K562 (cell line): ENCODE data around the gene MAGEL2. TPM values are rescaled to one million over a fixed set of nuclear protein-coding genes. Genes with fewer than 3 reads are reported as not detected.

Experiments
- ATAC-seq: fragments of 200-7000 bp; cut with Tn5 transposase; 3 replicates; pipeline ENCODE4 v1.9.1; 2020; ENCODE audit warnings: moderate library complexity
- BruUV-seq: library from RNA; stranded (reverse); fragments of 400-500 nt; replicated peaks from 2 replicates; lab custom pipeline; 2021; lab: Mats Ljungman, UMichigan
- CTCF ChIA-PET: fragments of 300-600 bp; formaldehyde crosslinking; extraction: SDS; loops from one replicate; lab custom pipeline; 2021; ENCODE audit warnings: low intra/inter-chr PET ratio; lab: Yijun Ruan, JAX
- POLR2A ChIA-PET: fragments of 300-600, 350-650 bp; sonication (Branson Sonifier 250); formaldehyde crosslinking; extraction: SDS; loops from one replicate; lab custom pipeline; 2021; ENCODE audit warnings: antibody characterized with exemption, inconsistent platforms; lab: Yijun Ruan, JAX
- DNase-seq, 4 experiments: peaks; one replicate each; pipeline versions ENCODE4 v3.0.0 to v3.0.0-alpha.2; 2011 to 2018; ENCODE audit warnings: low spot score in 3 of 4, mixed read lengths in 3 of 4; ENCODE audit errors: extremely low read depth in 1 of 4
- FAIRE-seq: peaks from 2 replicates; lab custom pipeline; 2011; peaks lifted over from hg19 to GRCh38; lab: Jason Lieb, UNC
- H2AFZ ChIP-seq: 2 replicates; pipeline ENCODE4 v1.6.0; 2011; ENCODE audit warnings: low read depth, low read length, control low read depth, inconsistent platforms
- H3K27ac ChIP-seq: fragments of 200-600 bp; 3 replicates; pipeline ENCODE4 v1.8.0; 2011; ENCODE audit warnings: low read depth, mild to moderate bottlenecking, control low read depth, inconsistent platforms, low read length, moderate library complexity, mixed read lengths; ENCODE audit errors: extremely low read depth
- H3K27me3 ChIP-seq, 2 experiments: fragments of 300-600 bp in 1 of 2; 2 replicates in 1 of 2; 3 replicates in 1 of 2; pipeline versions ENCODE4 v1.6.0 to v1.8.0; 2011; ENCODE audit warnings: inconsistent platforms in 2 of 2, low read length in 2 of 2, mild to moderate bottlenecking in 1 of 2, mixed read lengths in 1 of 2, moderate library complexity in 1 of 2; ENCODE audit not compliant: control insufficient read depth in 2 of 2, insufficient read depth in 2 of 2
- H3K36me3 ChIP-seq: fragments of 300-600 bp; 3 replicates; pipeline ENCODE4 v1.8.0; 2011; ENCODE audit warnings: mild to moderate bottlenecking, low read length, inconsistent platforms; ENCODE audit not compliant: control insufficient read depth, insufficient read depth
- H3K4me1 ChIP-seq, 2 experiments: fragments of 200-600 bp in 1 of 2; replicated peaks in 1 of 2; 2 replicates in 1 of 2; 3 replicates in 1 of 2; pipeline versions ENCODE4 v1.5.1 to v1.8.0; 2011; ENCODE audit warnings: inconsistent platforms in 2 of 2, low read length in 2 of 2, mild to moderate bottlenecking in 1 of 2, mixed read lengths in 1 of 2, moderate library complexity in 1 of 2; ENCODE audit not compliant: control insufficient read depth in 2 of 2, insufficient read depth in 2 of 2
- H3K4me2 ChIP-seq: 2 replicates; pipeline ENCODE4 v1.6.1; 2011; ENCODE audit warnings: low read length, control low read depth, inconsistent platforms, mixed read lengths; ENCODE audit not compliant: insufficient read depth
- H3K4me3 ChIP-seq: fragments of 200-600 bp; sonication (generic), shearing (Covaris generic); 2 replicates; pipeline ENCODE4 v1.5.1; 2016; ENCODE audit warnings: control low read depth, inconsistent platforms
- H3K79me2 ChIP-seq: fragments of 200-600 bp; 3 replicates; pipeline ENCODE4 v1.8.0; 2011; ENCODE audit warnings: low read length, inconsistent platforms; ENCODE audit not compliant: control insufficient read depth, insufficient read depth
- H3K9ac ChIP-seq, 2 experiments: 2 replicates each; pipeline versions ENCODE4 v1.6.0 to v1.6.1; 2011; ENCODE audit warnings: low read depth in 2 of 2, low read length in 2 of 2, control low read depth in 1 of 2, inconsistent platforms in 1 of 2, mild to moderate bottlenecking in 1 of 2, mixed read lengths in 1 of 2; ENCODE audit not compliant: insufficient read depth in 1 of 2
- H3K9me1 ChIP-seq: one replicate; pipeline ENCODE4 v1.6.0; 2011; ENCODE audit warnings: inconsistent platforms, mild to moderate bottlenecking, low read length, moderate library complexity; ENCODE audit not compliant: control insufficient read depth, insufficient read depth
- H3K9me3 ChIP-seq: replicated peaks from 2 replicates; pipeline ENCODE4 v1.5.1; 2011; ENCODE audit warnings: low read depth, low read length, inconsistent platforms; ENCODE audit not compliant: control insufficient read depth, insufficient read depth
- H4K20me1 ChIP-seq: replicated peaks from 2 replicates; pipeline ENCODE4 v1.6.1; 2011; ENCODE audit warnings: low read length, inconsistent platforms, mixed read lengths; ENCODE audit not compliant: control insufficient read depth, insufficient read depth
- ATF7 ChIP-seq: fragments of 450-650 bp; IDR thresholded peaks from 2 replicates; pipeline ENCODE4 v1.7.1; 2014; ENCODE audit warnings: mild to moderate bottlenecking, moderate library complexity
- CBX5 ChIP-seq: IDR thresholded peaks from 2 replicates; pipeline ENCODE4 v1.6.1; 2014; ENCODE audit warnings: low read depth, borderline replicate concordance
- FOSL1 ChIP-seq: fragments of 200-800 bp; sonication (Bioruptor generic); conservative IDR thresholded peaks from 2 replicates; pipeline ENCODE4 v1.6.1; 2016; ENCODE audit warnings: missing genetic modification characterization, missing compliant biosample characterization
- FOXA1 ChIP-seq: fragments of 450-650 bp; IDR thresholded peaks from 2 replicates; pipeline ENCODE4 v1.6.1; 2016; ENCODE audit warnings: mild to moderate bottlenecking, borderline replicate concordance
- HNRNPLL ChIP-seq: fragments of 200-400 bp; formaldehyde crosslinking; IDR thresholded peaks from 2 replicates; pipeline ENCODE4 v1.6.1; 2017; ENCODE audit warnings: low read length, low read depth, mild to moderate bottlenecking; ENCODE audit not compliant: poor library complexity, severe bottlenecking
- ILF3 ChIP-seq: fragments of 450-650 bp; IDR thresholded peaks from 2 replicates; pipeline ENCODE4 v1.6.1; 2018; ENCODE audit warnings: antibody characterized with exemption, mild to moderate bottlenecking, moderate library complexity, borderline replicate concordance
- PCBP2 ChIP-seq: fragments of 200-400 bp; formaldehyde crosslinking; IDR thresholded peaks from 2 replicates; pipeline ENCODE4 v1.6.1; 2018; ENCODE audit warnings: low read length, low read depth, mild to moderate bottlenecking, moderate library complexity; ENCODE audit not compliant: poor library complexity, severe bottlenecking
- SUPT5H ChIP-seq: fragments of 450-650 bp; IDR thresholded peaks from 2 replicates; pipeline ENCODE4 v1.6.1; 2016
- ZBTB40 ChIP-seq, 2 experiments: fragments of 450-650 bp in 1 of 2; sonication (generic) in 1 of 2; formaldehyde crosslinking in 1 of 2; IDR thresholded peaks; 2 replicates each; pipeline versions ENCODE4 v1.7.1 to v1.9.0; 2016 to 2022; ENCODE audit warnings: inconsistent platforms in 1 of 2, mild to moderate bottlenecking in 1 of 2, missing genetic modification reagents in 1 of 2
- ZBTB8A ChIP-seq: fragments of 450-650 bp; IDR thresholded peaks from 2 replicates; pipeline ENCODE4 v1.6.1; 2018; ENCODE audit warnings: mild to moderate bottlenecking, moderate library complexity; ENCODE audit not compliant: partially characterized antibody
- ZC3H4 ChIP-seq: sonication (generic); formaldehyde crosslinking; IDR thresholded peaks from 2 replicates; pipeline ENCODE4 v1.9.0; 2021; ENCODE audit warnings: missing genetic modification reagents, borderline replicate concordance
- WGBS: fragments of 100-300 bp; shearing (Covaris generic); methylation state at CpG from one replicate; pipeline ENCODE4 v1.1.6; 2016; ENCODE audit warnings: low coverage, mixed read lengths; ENCODE audit not compliant: insufficient coverage; ENCODE audit errors: missing lambda C conversion rate; 5-methylcytosine and 5-hydroxymethylcytosine counted together
- in situ Hi-C: fragments of 300-500 bp; cut with MboI; formaldehyde crosslinking; loops from 4 replicates; pipeline ENCODE4 v1.15.0; 2018; ENCODE audit warnings: inconsistent platforms, mixed read lengths
- intact Hi-C: fragments of 100-400 bp; cut with micrococcal nuclease; formaldehyde crosslinking; loops from 2 replicates; pipeline ENCODE4 v1.14.2; 2022
- polyA plus RNA-seq, 8 experiments: library from polyadenylated mRNA; depleted of rRNA in 4 of 8; stranded (reverse) in 5 of 8; unstranded in 3 of 8; fragments of >200 nt; fragmentation: Nextera tagmentation in 2 of 8; fragmentation: Illumina TruSeq in 1 of 8; extraction: Ambion mirVana in 2 of 8; extraction: Trizol in 1 of 8; gene quantifications; 2 replicates each; pipeline versions ENCODE4 v1.2.1 to v1.2.3, GENCODE V29; 2011 to 2014; ENCODE audit warnings: inconsistent platforms in 1 of 8, missing spikeins in 1 of 8
- total RNA-seq, 7 experiments: library from RNA; depleted of rRNA in 6 of 7; stranded (reverse); fragments of >200 nt in 6 of 7; fragmentation: Illumina TruSeq in 2 of 7; extraction: Trizol in 2 of 7; gene quantifications; 2 replicates each; pipeline versions ENCODE4 v1.2.1 to v1.2.3, GENCODE V29; 2011 to 2021; ENCODE audit warnings: low replicate concordance in 1 of 7

The MAGEL2 gene
- total and polyA plus RNA-seq, 9 of the 15 experiments (the other 6 are each of a cell fraction or from before 2014, with no cell fraction given) = not detected

DNA sequence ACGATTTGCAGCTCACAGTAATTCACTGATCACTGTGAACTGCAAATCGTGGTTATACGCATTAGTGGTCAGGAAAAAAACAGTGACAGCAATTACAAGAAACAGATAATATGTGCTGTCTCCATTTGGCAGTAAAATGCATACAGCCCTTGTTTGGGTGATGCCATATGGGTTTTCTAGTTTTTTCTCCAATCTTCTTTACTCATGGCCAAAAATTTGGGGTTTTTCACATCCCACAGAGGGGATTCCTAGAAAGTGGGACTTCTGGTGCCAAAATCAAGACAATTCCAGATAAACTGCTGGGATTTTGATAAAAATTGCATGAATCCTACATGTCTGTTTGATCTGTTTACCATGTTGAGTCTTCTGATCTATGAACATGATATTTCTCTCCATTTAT is 23.8 kb upstream of the MAGEL2 start:
- DNase-seq = no peak
- no peaks in the 10 kb centered on the region for H3K4me1 ChIP-seq
- no peak for FAIRE-seq
- no peak overlapping the region for H2AFZ ChIP-seq
- intact Hi-C loops = no loop called here
- no peaks in the 10 kb centered on the region for H3K9me1 ChIP-seq
- ChIA-PET CTCF (no interaction called here), POLR2A (no interaction called here)
- H3K9me3 ChIP-seq = no peaks in the 10 kb centered on the region
- no peak overlapping the region for H3K27ac ChIP-seq
- 0% methylated on average over 3 of the region's 3 CpGs for WGBS
- H3K79me2 ChIP-seq = no peaks in the 10 kb centered on the region
- no peaks in the 10 kb centered on the region for H3K36me3 ChIP-seq
- H4K20me1 ChIP-seq = no peaks in the 10 kb centered on the region
- H3K9ac ChIP-seq = no peak overlapping the region
- no TSS peak for BruUV-seq
- no peak overlapping the region for H3K4me2 ChIP-seq
- H3K4me3 ChIP-seq = no peak overlapping the region
- in situ Hi-C loops = no loop called here
- no peaks in the 10 kb centered on the region for H3K27me3 ChIP-seq
- ATAC-seq = no peak
- TF ChIP-seq ILF3 (no peak), FOSL1 (tag) (no peak), PCBP2 (no peak), ZBTB40 (IDR thresholded peaks at IDR 0.05) (no peak), ZBTB40 (CRISPR knock-in tag; IDR thresholded peaks at IDR 0.05) (no peak), ATF7 (no peak), SUPT5H (no peak), ZC3H4 (CRISPR knock-in tag) (no peak), ZBTB8A (no peak), CBX5 (no peak), FOXA1 (no peak), HNRNPLL (no peak)
